ENCODE measurements around the gene PREX1. TPM values are rescaled to one million over a fixed set of nuclear protein-coding genes. Genes with fewer than 3 reads are reported as not detected.
A peak's percentile ranks its signal among the peaks of the same experiment; 100 is the strongest.
"Not testable (repeated sequence)": the region's sequence is repeated elsewhere in the genome, so short reads cannot be mapped to it uniquely, and the experiment has no call there.

PREX1 gene
- total RNA-seq, 2 experiments from 2014 or later = 76.8 to 77.1 TPM

- Mint-ChIP-seq H3K27ac (peak overlapping the region; percentile 97), H3K4me1 (peaks cover 80% of the 10 kb centered on the region), H3K36me3 (peaks cover 68% of the 10 kb centered on the region), H3K9me3 (peaks cover 23% of the 10 kb centered on the region), H3K4me3 (peak overlapping the region; percentile 69), H3K27me3 (no peaks in the 10 kb centered on the region)
- DNase-seq = peak; percentile 73
Measured at GRCh38 chr20:48760403-48760983, 67.3 kb downstream of the PREX1 start.

- H3K4me3 Mint-ChIP-seq = peak overlapping the region; percentile 69
- H3K36me3 Mint-ChIP-seq = peaks cover 68% of the 10 kb centered on the region
- no peak for DNase-seq
- H3K4me1 Mint-ChIP-seq = peaks cover 76% of the 10 kb centered on the region
- H3K9me3 Mint-ChIP-seq = peaks cover 21% of the 10 kb centered on the region
- peak overlapping the region; percentile 97 for H3K27ac Mint-ChIP-seq
- no peaks in the 10 kb centered on the region for H3K27me3 Mint-ChIP-seq
Measured at GRCh38 chr20:48759631-48760245, 68.1 kb downstream of the PREX1 start.

GRCh38 chr20:48758206-48758820 is 69.5 kb downstream of the PREX1 start:
- H3K27me3 Mint-ChIP-seq = no peaks in the 10 kb centered on the region
- DNase-seq = peak; percentile 39
- peak overlapping the region; percentile 97 for H3K27ac Mint-ChIP-seq
- H3K9me3 Mint-ChIP-seq = peaks cover 21% of the 10 kb centered on the region
- no peak overlapping the region for H3K4me3 Mint-ChIP-seq
- peaks cover 69% of the 10 kb centered on the region for H3K36me3 Mint-ChIP-seq
- H3K4me1 Mint-ChIP-seq = peaks cover 70% of the 10 kb centered on the region

DNA sequence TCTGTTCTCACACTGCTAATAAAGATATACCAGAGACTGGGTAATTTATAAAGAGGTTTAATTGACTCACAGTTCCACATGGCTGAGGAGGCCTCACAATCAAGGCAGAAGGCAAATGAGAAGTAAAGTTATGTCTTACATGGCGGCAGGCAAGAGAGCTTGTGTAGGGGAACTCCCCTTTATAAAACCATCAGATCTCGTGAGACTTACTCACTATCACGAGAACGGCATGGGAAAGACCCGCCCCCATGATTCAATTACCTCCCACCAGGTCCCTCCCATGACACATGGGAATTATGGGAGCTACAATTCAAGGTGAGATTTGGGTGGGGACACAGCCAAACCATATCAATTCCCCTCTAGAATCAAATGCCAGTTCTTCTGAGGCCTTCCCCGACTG is 71.0 kb downstream of the PREX1 start:
- H3K27me3 Mint-ChIP-seq, DNase-seq, H3K4me3 Mint-ChIP-seq: not testable (repeated sequence)
- Mint-ChIP-seq H3K9me3 (peaks cover 19% of the 10 kb centered on the region), H3K36me3 (peaks cover 65% of the 10 kb centered on the region), H3K27ac (peak overlapping the region; percentile 77), H3K4me1 (peaks cover 69% of the 10 kb centered on the region)

- DNase-seq = no peak
- Mint-ChIP-seq H3K9me3 (peaks cover 19% of the 10 kb centered on the region), H3K36me3 (peaks cover 73% of the 10 kb centered on the region)
Measured at GRCh38 chr20:48754292-48754691, 73.5 kb downstream of the PREX1 start.

DNA sequence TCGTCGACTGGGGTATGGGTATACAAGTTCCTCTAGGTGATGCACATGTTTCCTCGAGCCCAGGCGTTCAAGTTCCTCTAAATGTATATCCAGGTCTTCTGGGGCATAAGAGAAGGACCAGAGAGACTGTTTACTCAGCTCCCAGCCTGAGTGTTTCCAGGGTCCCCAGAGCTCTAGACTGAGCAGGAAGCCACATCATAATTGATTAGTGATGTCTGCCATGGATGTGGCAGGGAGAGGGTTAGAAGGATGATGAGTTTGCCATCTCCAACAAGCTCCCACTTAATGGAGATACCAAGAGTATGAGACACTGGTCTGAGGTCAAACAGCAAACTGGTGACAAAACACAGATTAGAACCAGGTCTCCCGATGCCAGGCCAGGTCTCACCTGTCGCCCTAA is 74.8 kb downstream of the PREX1 start:
- no peak for DNase-seq
- H3K27me3 Mint-ChIP-seq = no peaks in the 10 kb centered on the region
- peaks cover 69% of the 10 kb centered on the region for H3K4me1 Mint-ChIP-seq
- peak overlapping the region; percentile 30 for H3K27ac Mint-ChIP-seq
- H3K36me3 Mint-ChIP-seq = peaks cover 80% of the 10 kb centered on the region
- H3K4me3 Mint-ChIP-seq = no peak overlapping the region
- peaks cover 19% of the 10 kb centered on the region for H3K9me3 Mint-ChIP-seq

More at GRCh38 chr20:48754292-48754691, 73.5 kb downstream of the PREX1 start:
- no peak overlapping the region for H3K27ac Mint-ChIP-seq
- H3K4me3 Mint-ChIP-seq = no peak overlapping the region
- H3K27me3 Mint-ChIP-seq = no peaks in the 10 kb centered on the region
- peaks cover 69% of the 10 kb centered on the region for H3K4me1 Mint-ChIP-seq

DNA sequence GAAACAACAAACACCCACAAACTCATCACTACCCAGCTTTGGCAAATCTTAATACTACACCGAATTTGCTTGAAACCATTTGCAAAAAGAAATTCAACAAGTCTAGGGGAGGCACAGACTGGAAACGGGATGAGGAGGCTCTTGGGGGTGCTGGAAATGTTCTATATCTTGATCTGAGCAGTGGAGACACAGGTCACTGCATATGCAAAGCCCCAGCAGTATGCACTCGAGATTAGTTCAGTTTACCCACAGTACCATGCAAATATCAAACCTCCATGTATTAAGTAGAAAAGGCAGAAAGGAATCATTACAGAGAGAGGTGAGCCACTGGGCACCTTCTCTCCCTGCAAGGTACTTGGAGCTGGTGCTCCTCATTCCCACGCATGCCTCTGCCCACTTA is 75.9 kb downstream of the PREX1 start:
- H3K27ac Mint-ChIP-seq = peak overlapping the region; percentile 84
- H3K27me3 Mint-ChIP-seq = no peaks in the 10 kb centered on the region
- peak overlapping the region; percentile 27 for H3K4me3 Mint-ChIP-seq
- peaks cover 15% of the 10 kb centered on the region for H3K9me3 Mint-ChIP-seq
- peaks cover 69% of the 10 kb centered on the region for H3K36me3 Mint-ChIP-seq
- H3K4me1 Mint-ChIP-seq = peaks cover 61% of the 10 kb centered on the region
- DNase-seq = no peak

GRCh38 chr20:48750941-48751635 is 76.7 kb downstream of the PREX1 start:
- Mint-ChIP-seq H3K4me1 (peaks cover 57% of the 10 kb centered on the region), H3K9me3 (peaks cover 12% of the 10 kb centered on the region), H3K4me3 (peak overlapping the region; percentile 27), H3K27ac (peak overlapping the region; percentile 84), H3K36me3 (peaks cover 62% of the 10 kb centered on the region), H3K27me3 (no peaks in the 10 kb centered on the region)
- DNase-seq = no peak

DNA sequence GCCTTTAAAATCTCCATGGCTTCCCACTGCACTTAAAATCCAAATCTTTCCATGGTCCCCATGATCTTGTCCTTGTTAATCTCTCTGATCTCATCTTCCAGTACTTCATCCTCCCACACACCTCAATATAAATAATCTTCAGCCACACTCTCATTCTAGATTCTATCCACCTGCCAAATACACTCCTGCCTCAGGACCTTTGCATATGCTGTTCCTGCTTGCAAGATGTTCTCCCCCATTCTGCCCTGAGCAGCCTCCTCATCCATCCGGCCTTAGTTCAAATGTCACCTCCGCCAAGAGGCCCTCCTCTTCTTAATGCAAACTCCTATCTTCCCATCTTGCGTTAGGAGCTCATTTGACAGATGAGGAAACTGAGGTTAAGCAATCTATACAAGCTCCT is 77.4 kb downstream of the PREX1 start:
- Mint-ChIP-seq H3K9me3 (peaks cover 6% of the 10 kb centered on the region), H3K4me1 (peaks cover 57% of the 10 kb centered on the region), H3K27me3 (no peaks in the 10 kb centered on the region), H3K4me3 (no peak overlapping the region), H3K36me3 (peaks cover 55% of the 10 kb centered on the region), H3K27ac (peak overlapping the region; percentile 54)
- DNase-seq = no peak

- peak overlapping the region; percentile 26 for H3K27ac Mint-ChIP-seq
Measured at GRCh38 chr20:48749437-48749836, 78.4 kb downstream of the PREX1 start.

DNA sequence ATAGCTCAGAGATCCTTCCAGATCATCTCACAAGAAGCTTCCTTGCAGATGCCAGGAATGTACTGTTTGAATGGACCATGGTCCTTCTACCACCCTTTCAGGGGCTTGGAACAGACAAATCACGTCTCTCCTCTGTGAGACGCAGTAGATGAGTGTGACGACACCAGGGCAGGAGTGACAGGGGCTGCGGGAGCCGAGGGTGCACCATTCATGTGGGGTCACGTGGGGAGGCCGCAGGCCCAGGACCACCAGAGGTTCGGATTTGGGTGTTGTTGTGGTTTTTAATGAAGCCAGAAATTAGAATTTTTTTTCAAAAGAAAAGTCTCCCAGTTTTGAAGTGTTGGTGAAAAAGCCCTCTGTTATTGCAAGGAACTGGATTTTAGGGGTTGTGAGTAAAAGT is 79.2 kb downstream of the PREX1 start:
- no peak for DNase-seq
- peaks cover 53% of the 10 kb centered on the region for H3K4me1 Mint-ChIP-seq
- no peak overlapping the region for H3K4me3 Mint-ChIP-seq
- peaks cover 2% of the 10 kb centered on the region for H3K9me3 Mint-ChIP-seq
- H3K27ac Mint-ChIP-seq = peak overlapping the region; percentile 62
- H3K36me3 Mint-ChIP-seq = peaks cover 47% of the 10 kb centered on the region
- no peaks in the 10 kb centered on the region for H3K27me3 Mint-ChIP-seq

More at GRCh38 chr20:48749437-48749836, 78.4 kb downstream of the PREX1 start:
- Mint-ChIP-seq H3K4me3 (no peak overlapping the region), H3K27me3 (no peaks in the 10 kb centered on the region), H3K36me3 (peaks cover 46% of the 10 kb centered on the region), H3K4me1 (peaks cover 54% of the 10 kb centered on the region), H3K9me3 (peaks cover 2% of the 10 kb centered on the region)
- DNase-seq = no peak

DNA sequence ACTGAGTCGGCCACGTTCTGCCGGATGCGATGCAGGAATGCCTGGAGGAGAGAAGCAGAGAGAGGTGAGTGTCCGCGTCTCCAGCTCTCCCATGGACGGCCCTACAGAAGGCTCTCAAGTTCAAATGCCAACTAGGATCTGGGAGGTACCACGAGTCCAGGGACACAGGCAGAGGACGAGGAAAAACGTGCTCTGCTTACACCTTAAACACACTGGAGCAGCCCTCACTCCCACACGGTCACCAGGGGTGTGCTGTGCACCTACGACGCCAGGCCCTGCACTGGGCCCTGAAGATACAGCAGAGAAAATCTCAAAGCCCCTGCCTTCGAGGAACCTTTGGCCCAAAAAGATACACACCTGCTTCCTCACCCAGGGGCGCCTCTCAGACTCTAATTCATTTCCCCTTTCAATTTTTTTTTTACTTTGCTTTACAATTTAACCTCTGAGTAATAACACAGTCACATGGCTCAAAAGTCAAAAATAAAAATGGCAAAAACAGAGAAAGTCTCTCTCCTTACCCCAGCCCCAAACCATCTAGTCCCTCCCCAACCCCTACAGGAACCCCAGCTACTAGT is 79.9 kb downstream of the PREX1 start:
- Mint-ChIP-seq H3K4me1 (peaks cover 52% of the 10 kb centered on the region), H3K36me3 (peaks cover 45% of the 10 kb centered on the region), H3K4me3 (no peak overlapping the region), H3K27ac (peak overlapping the region; percentile 62), H3K27me3 (no peaks in the 10 kb centered on the region), H3K9me3 (peaks cover 1% of the 10 kb centered on the region)
- DNase-seq = no peak

- Mint-ChIP-seq H3K36me3 (peaks cover 37% of the 10 kb centered on the region), H3K4me3 (no peak overlapping the region), H3K27ac (no peak overlapping the region), H3K4me1 (peaks cover 37% of the 10 kb centered on the region), H3K27me3 (no peaks in the 10 kb centered on the region), H3K9me3 (no peaks in the 10 kb centered on the region)
- no peak for DNase-seq
Measured at GRCh38 chr20:48745330-48745729, 82.5 kb downstream of the PREX1 start.

- peaks cover 37% of the 10 kb centered on the region for H3K4me1 Mint-ChIP-seq
- H3K4me3 Mint-ChIP-seq = no peak overlapping the region
- no peaks in the 10 kb centered on the region for H3K27me3 Mint-ChIP-seq
- DNase-seq = no peak
- H3K27ac Mint-ChIP-seq = no peak overlapping the region
- H3K9me3 Mint-ChIP-seq = no peaks in the 10 kb centered on the region
- H3K36me3 Mint-ChIP-seq = peaks cover 39% of the 10 kb centered on the region
Measured at GRCh38 chr20:48744515-48744914, 83.3 kb downstream of the PREX1 start.

GRCh38 chr20:48743807-48744206 is 84.0 kb downstream of the PREX1 start:
- Mint-ChIP-seq H3K27ac (no peak overlapping the region), H3K4me1 (peaks cover 37% of the 10 kb centered on the region), H3K4me3 (no peak overlapping the region), H3K36me3 (peaks cover 36% of the 10 kb centered on the region), H3K27me3 (no peaks in the 10 kb centered on the region), H3K9me3 (no peaks in the 10 kb centered on the region)
- DNase-seq = no peak

Data from activated naive CD8-positive, alpha-beta T cell treated with anti-CD3 and anti-CD28 coated beads for 36 hours (primary cell).